ENCODE results near the gene RSPH1. TPM values are rescaled to one million over a fixed set of nuclear protein-coding genes. Genes with fewer than 3 reads are reported as not detected.

Gene RSPH1
- polyA plus RNA-seq, 2 of the 4 experiments (the other 2 are of a cell fraction) = 0.71 to 0.85 TPM

GRCh38 chr21:42432695-42433094 is 63.3 kb downstream of the RSPH1 start:
- TF ChIP-seq USF2 (IDR thresholded peaks at IDR 0.05) (no peak), EP300 (IDR thresholded peaks at IDR 0.05) (no peak), HES2 (IDR thresholded peaks at IDR 0.05) (no peak), GATA3 (IDR thresholded peaks at IDR 0.05; ENCODE audit: borderline replicate concordance) (no peak), MAZ (IDR thresholded peaks at IDR 0.05; ENCODE audit: borderline replicate concordance, low read depth, low read length) (no peak), FOXS1 (CRISPR knock-in tag; IDR thresholded peaks at IDR 0.05) (no peak), SREBF2 (IDR thresholded peaks at IDR 0.05) (no peak), ZFP36 (IDR thresholded peaks at IDR 0.05; ENCODE audit: borderline replicate concordance, partially characterized antibody) (no peak), RAD21 (conservative IDR thresholded peaks at IDR 0.05 in 1 of 2, IDR thresholded peaks at IDR 0.05 in 1 of 2) (no peak), FOSB (CRISPR knock-in tag; IDR thresholded peaks at IDR 0.05) (no peak), BHLHE40 (IDR thresholded peaks at IDR 0.05; ENCODE audit: low read depth, low read length) (no peak), CBX2 (IDR thresholded peaks at IDR 0.05; ENCODE audit: borderline replicate concordance, low read depth) (no peak), HMGXB4 (CRISPR knock-in tag; IDR thresholded peaks at IDR 0.05; ENCODE audit: borderline replicate concordance) (no peak), MYC (IDR thresholded peaks at IDR 0.05; ENCODE audit: borderline replicate concordance, low read length) (no peak), CHD4 (IDR thresholded peaks at IDR 0.05; ENCODE audit: borderline replicate concordance) (no peak), RCOR1 (IDR thresholded peaks at IDR 0.05; ENCODE audit: low read depth, low read length) (no peak), PHF8 (IDR thresholded peaks at IDR 0.05; ENCODE audit: borderline replicate concordance, low read depth) (no peak), NR3C1 (IDR thresholded peaks at IDR 0.05) (no peak), CEBPB (IDR thresholded peaks at IDR 0.05) (no peak), RARB (CRISPR knock-in tag; IDR thresholded peaks at IDR 0.05) (no peak)
- no peak overlapping the region for H3K4me3 ChIP-seq
- H3K4me2 ChIP-seq = no peak overlapping the region
- DNase-seq (ENCODE audit: low read depth in 1 of 2, low spot score in 1 of 2) (no peak), FAIRE-seq (no peak), ATAC-seq (no peak)
- H3K27ac ChIP-seq = no peak overlapping the region
- CTCF ChIA-PET = no interaction called here
- H3K9me3 ChIP-seq = 0 out of 3 replicates have a peak, but pooled peaks cover 9% of the 10 kb centered on the region
- POLR2A ChIA-PET = no interaction called here
- 8% methylated on average over 1 of the region's 1 CpG for WGBS (ENCODE audit: missing lambda C conversion rate)
- no peaks in the 10 kb centered on the region for H3K4me1 ChIP-seq

- H3K27ac ChIP-seq = no peak overlapping the region
- 0 out of 3 replicates have a peak, but pooled peaks cover 9% of the 10 kb centered on the region for H3K9me3 ChIP-seq
- no peak overlapping the region for H3K4me3 ChIP-seq
- ChIA-PET CTCF (no interaction called here), POLR2A (no interaction called here)
- no peak for FAIRE-seq
- WGBS (ENCODE audit: missing lambda C conversion rate) = no CpG with 5 or more reads among the region's 7 CpGs
- no peaks in the 10 kb centered on the region for H3K4me1 ChIP-seq
- no peak for ATAC-seq
- DNase-seq (ENCODE audit: low read depth in 1 of 2, low spot score in 1 of 2) = no peak
- TF ChIP-seq CBX2 (IDR thresholded peaks at IDR 0.05; ENCODE audit: borderline replicate concordance, low read depth) = no peak
- no peak for TF ChIP-seq ATOH8 (CRISPR knock-in tag; IDR thresholded peaks at IDR 0.05; ENCODE audit: low read depth)
- TF ChIP-seq JUN (IDR thresholded peaks at IDR 0.05) = no peak
- TF ChIP-seq FOSL2 (IDR thresholded peaks at IDR 0.05) = no peak
- no peak for TF ChIP-seq FOSL2 (CRISPR knock-in tag; IDR thresholded peaks at IDR 0.05)
- TF ChIP-seq HOXA7 (CRISPR knock-in tag; IDR thresholded peaks at IDR 0.05) = no peak
- H3K4me2 ChIP-seq = no peak overlapping the region
These were observed 64.8 kb downstream of the RSPH1 start for GRCh38 chr21:42431196-42431595.
